ENCODE results near the gene CLCN1. TPM values are rescaled to one million over a fixed set of nuclear protein-coding genes. Genes with fewer than 3 reads are reported as not detected.

CLCN1 gene
- total RNA-seq, 1 experiment from 2014 or later: not detected

DNA sequence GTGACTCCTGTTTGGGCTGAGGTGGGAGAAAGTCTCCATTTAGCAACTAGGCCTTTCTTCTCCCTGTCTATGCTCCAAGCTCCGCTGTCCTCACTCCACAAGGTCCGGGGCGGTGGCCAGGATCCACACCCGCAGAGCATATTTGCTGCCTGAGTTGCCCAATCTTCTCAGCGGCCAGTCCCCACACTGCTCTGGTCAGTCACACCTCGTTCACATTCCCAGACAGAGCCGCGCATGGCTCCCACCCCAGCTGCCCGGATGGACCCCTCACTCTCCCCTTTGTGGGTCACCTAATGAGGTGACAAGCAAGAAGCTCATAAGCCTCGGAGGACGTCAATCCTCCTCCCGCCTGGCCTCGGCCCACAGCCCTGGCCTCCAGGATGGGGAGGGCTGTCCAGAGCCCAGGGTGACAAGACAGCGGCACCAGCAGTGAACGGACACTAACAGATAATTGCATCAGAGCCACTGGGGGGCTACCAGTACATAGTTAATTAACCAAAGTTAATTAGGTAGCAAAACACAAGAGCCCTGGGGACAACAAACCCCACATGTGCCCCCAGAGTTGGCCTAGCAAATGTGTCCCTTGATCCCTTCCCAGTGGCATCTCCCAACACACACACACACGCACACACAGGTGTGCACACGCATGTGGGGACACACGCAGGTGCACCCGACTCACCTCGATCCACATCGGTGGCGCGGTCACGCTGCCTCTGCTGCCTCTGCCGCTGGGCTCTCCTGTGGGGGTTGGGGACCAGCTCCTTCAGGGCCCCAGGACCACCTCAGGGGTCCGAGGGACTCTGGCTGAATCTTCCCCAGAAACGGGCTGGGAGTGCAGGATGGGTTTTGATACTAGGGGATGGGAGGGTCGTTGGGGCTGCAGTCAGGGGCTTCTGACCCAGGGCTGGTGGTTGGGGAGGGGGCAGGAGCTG lies 81.0 kb downstream of the CLCN1 start:
- Histone ChIP-seq H3K4me1 (no peaks in the 10 kb centered on the region), H3K4me3 (no peak overlapping the region), H3K27me3 (no peaks in the 10 kb centered on the region), H3K27ac (no peak overlapping the region), H3K9me3 (replicated peaks) (no peaks in the 10 kb centered on the region), H3K36me3 (no peaks in the 10 kb centered on the region)
- no peak for DNase-seq

DNA sequence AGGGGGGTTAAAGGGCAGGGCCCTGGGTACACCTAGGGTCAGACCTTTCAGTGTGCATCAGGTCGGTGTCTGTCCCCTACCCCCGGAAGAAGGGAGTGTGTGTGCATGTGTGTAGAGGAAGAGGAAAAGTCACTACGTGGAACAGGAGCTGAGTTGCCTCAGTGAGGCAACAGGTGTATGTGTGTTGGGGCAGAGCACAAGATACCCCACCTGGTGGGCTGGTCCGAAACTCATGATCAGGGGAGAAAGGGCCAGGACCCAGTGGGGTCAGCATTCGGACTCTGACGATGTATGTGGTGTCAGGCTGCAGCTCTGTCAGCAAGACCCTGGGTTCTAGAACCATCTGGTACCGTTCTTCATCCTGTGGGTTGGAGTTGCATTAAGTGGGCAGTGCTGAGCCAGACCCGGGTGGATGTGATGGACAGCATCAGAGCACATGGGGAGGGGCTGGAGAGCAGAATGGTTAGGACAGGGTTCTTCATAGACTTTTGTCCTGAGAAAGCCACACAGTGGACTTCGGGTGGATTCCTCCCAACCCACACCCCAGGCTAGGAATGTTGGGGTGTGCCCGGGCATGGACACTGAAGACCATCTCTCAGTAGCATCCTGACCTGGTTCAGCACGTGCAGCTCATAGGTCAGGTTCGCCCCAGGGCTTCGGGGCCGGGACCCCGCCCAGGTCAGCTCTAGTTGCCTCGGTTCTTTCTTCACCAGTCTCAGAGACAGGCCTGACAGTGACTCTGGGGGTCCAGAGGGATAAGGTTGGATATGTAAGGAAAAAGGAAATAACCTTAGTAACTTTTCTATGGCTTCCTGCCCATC lies 82.0 kb downstream of the CLCN1 start:
- H3K36me3 ChIP-seq: no peaks in the 10 kb centered on the region
- no peaks in the 10 kb centered on the region; the same call in 1 of the 2 replicates for H3K27me3 ChIP-seq
- H3K27ac ChIP-seq: no peak overlapping the region
- no peak overlapping the region for H3K4me3 ChIP-seq
- H3K4me1 ChIP-seq: no peaks in the 10 kb centered on the region
- H3K9me3 ChIP-seq (replicated peaks): no peaks in the 10 kb centered on the region
- DNase-seq: no peak

DNA sequence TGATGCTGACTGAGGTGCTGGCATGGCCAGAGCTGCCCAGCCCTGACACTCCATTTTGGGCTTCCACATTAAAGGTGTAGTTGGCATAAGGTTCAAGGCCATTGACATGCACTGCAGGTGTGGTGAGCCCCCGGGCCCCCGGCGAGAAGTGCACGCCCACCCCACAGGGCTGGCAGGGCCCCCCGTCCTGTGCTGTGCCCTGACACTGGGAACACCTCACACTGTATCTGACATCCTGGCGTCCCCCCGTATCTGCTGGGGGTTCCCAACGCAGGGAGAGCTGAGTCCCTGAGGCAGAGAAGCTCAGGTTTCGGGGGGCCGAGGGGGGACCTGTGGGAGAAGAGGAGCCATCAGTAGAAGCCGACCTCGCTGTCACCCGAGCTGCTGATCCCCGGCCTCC lies 82.7 kb downstream of the CLCN1 start:
- no peak for DNase-seq

DNA sequence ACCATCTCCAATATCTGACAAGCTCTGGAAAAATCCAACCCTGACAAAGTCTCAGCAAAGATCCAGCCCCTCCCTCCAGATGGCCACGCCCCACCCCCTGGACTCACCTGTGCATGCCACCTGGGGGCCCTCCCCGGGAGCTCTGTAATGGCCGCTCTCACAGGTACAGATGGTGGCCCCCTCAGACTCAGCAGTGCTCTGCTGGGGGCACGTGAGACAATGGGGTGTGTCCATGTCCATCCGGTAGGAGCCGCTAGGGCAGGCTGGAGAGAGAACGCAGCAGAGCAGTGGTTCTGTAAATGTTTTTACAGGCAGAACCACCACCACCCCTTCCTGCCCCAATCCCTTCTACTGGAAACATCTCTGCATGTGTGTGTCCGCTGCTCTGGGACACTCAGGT lies 83.2 kb downstream of the CLCN1 start:
- no peak for DNase-seq
- H3K27ac ChIP-seq: no peak overlapping the region
- H3K36me3 ChIP-seq: no peaks in the 10 kb centered on the region
- no peak overlapping the region for H3K4me3 ChIP-seq
- H3K27me3 ChIP-seq: no peaks in the 10 kb centered on the region; the same call in 1 of the 2 replicates
- H3K4me1 ChIP-seq: no peaks in the 10 kb centered on the region
- no peaks in the 10 kb centered on the region for H3K9me3 ChIP-seq (replicated peaks)

More for the DNA sequence above, 82.7 kb downstream of the CLCN1 start:
- Histone ChIP-seq H3K36me3 (no peaks in the 10 kb centered on the region), H3K4me3 (no peak overlapping the region), H3K4me1 (no peaks in the 10 kb centered on the region), H3K27ac (no peak overlapping the region), H3K9me3 (replicated peaks) (no peaks in the 10 kb centered on the region), H3K27me3 (no peaks in the 10 kb centered on the region; the same call in 1 of the 2 replicates)

DNA sequence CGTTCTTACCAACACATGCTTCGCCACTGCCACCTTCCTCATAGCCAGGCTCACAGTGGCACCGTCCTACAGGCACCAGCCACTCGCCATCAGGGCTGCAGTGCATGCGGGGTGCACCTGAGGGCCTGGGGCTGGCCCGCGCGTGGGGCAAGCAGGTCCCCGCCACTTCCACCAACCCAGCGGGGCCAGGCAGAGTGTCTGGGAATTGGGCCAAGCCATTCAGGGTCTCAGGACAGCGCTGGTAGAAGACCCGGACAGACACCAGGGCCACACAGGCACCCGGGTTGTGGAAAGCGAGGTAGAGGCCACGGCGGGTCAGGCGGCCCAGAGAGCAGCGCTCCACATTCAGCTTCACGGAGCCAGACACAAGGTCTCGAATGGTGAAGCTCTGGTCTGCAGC lies 83.7 kb downstream of the CLCN1 start:
- H3K4me3 ChIP-seq: no peak overlapping the region
- H3K27ac ChIP-seq: no peak overlapping the region
- H3K9me3 ChIP-seq (replicated peaks): no peaks in the 10 kb centered on the region
- H3K36me3 ChIP-seq: no peaks in the 10 kb centered on the region
- H3K27me3 ChIP-seq: peaks cover 2% of the 10 kb centered on the region
- no peaks in the 10 kb centered on the region for H3K4me1 ChIP-seq
- no peak for DNase-seq

DNA sequence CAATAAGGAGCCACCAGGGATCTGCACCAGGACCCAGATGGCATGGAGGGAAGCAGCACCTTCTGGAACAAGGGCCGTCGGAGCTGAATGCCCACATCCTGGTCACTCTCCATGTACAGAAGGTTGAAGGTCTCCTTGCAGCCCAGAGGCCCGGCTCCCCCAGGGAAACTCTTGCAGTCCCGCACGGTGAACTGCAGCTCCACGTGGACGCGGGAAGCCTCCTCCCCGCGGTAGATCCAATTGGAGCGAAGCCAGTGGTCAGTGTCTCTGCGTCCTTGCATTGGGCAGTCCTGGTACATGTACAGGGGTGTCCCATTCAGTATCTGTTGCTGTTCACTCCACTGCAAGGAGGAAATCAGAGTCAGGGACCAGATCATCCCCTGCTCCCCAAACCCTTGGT lies 85.4 kb downstream of the CLCN1 start:
- peaks cover 3% of the 10 kb centered on the region for H3K27me3 ChIP-seq
- H3K4me1 ChIP-seq: no peaks in the 10 kb centered on the region
- no peaks in the 10 kb centered on the region for H3K9me3 ChIP-seq (replicated peaks)
- H3K4me3 ChIP-seq: no peak overlapping the region
- H3K27ac ChIP-seq: no peak overlapping the region
- DNase-seq: no peak
- H3K36me3 ChIP-seq: no peaks in the 10 kb centered on the region

Other genes with a start within 250 kb of the CLCN1 start
- gene PIP, start 184.0 kb upstream of the CLCN1 start, total RNA-seq (2014; rRNA removed; shearing (Covaris generic)): not detected in 2 replicates
- gene TAS2R39, start 132.7 kb upstream of the CLCN1 start, total RNA-seq (2014; rRNA removed; shearing (Covaris generic)): not detected in 2 replicates
- gene TAS2R40, start 94.1 kb upstream of the CLCN1 start, total RNA-seq (2014; rRNA removed; shearing (Covaris generic)): not detected in 2 replicates
- gene GSTK1, start 52.7 kb upstream of the CLCN1 start, total RNA-seq (2014; rRNA removed; shearing (Covaris generic)): 35.2 and 35.6 TPM in 2 replicates
- gene TMEM139, start 31.2 kb upstream of the CLCN1 start, total RNA-seq (2014; rRNA removed; shearing (Covaris generic)): 0.97 and 2.5 TPM in 2 replicates
- gene CASP2, start 27.8 kb upstream of the CLCN1 start, total RNA-seq (2014; rRNA removed; shearing (Covaris generic)): 36.6 and 39.1 TPM in 2 replicates
- 0.15 and 0.22 TPM in 2 replicates for gene FAM131B, start 46.6 kb downstream of the CLCN1 start, total RNA-seq (2014; rRNA removed; shearing (Covaris generic))
- 34.6 and 35.9 TPM in 2 replicates for gene ZYX, start 65.2 kb downstream of the CLCN1 start, total RNA-seq (2014; rRNA removed; shearing (Covaris generic))
- gene EPHA1, start 92.7 kb downstream of the CLCN1 start, total RNA-seq (2014; rRNA removed; shearing (Covaris generic)): 0.32 and 1.0 TPM in 2 replicates
- gene TAS2R60, start 127.3 kb downstream of the CLCN1 start, total RNA-seq (2014; rRNA removed; shearing (Covaris generic)): not detected in 2 replicates
- gene TAS2R41, start 161.8 kb downstream of the CLCN1 start, total RNA-seq (2014; rRNA removed; shearing (Covaris generic)): not detected in 2 replicates